AG09309 (cell line): ENCODE measurements around the gene LDHD.
"Not testable (repeated sequence)": the region's sequence is repeated elsewhere in the genome, so short reads cannot be mapped to it uniquely, and the experiment has no call there.

Experiments
- DNase-seq: peaks from one replicate; pipeline ENCODE4 v3.0.0-alpha.2; 2010; ENCODE audit warnings: low read depth
- H3K4me3 ChIP-seq: 2 replicates; pipeline ENCODE4 v1.5.1; 2011; ENCODE audit warnings: mild to moderate bottlenecking, low read depth, low read length, moderate library complexity; ENCODE audit not compliant: control insufficient read depth
- CTCF ChIP-seq: IDR thresholded peaks from 2 replicates; pipeline ENCODE4 v1.5.1; 2011; ENCODE audit warnings: mild to moderate bottlenecking, low read depth, low read length, inconsistent platforms; ENCODE audit not compliant: insufficient read depth, control insufficient read depth; ENCODE audit errors: missing control alignments

LDHD gene

GRCh38 chr16:75143941-75144340 lies 27.4 kb upstream of the LDHD start:
- no peak for DNase-seq
- TF ChIP-seq CTCF: no peak
- H3K4me3 ChIP-seq: no peak overlapping the region

GRCh38 chr16:75139498-75139897 lies 22.9 kb upstream of the LDHD start:
- no peak for DNase-seq
- no peak overlapping the region for H3K4me3 ChIP-seq
- TF ChIP-seq CTCF: no peak

GRCh38 chr16:75138636-75139035 lies 22.1 kb upstream of the LDHD start:
- TF ChIP-seq CTCF: no peak
- H3K4me3 ChIP-seq: no peak overlapping the region
- no peak for DNase-seq

GRCh38 chr16:75138233-75138632 lies 21.7 kb upstream of the LDHD start:
- DNase-seq: no peak
- H3K4me3 ChIP-seq: no peak overlapping the region
- TF ChIP-seq CTCF: no peak

GRCh38 chr16:75131081-75131480 lies 14.5 kb upstream of the LDHD start:
- no peak for TF ChIP-seq CTCF
- no peak overlapping the region for H3K4me3 ChIP-seq
- no peak for DNase-seq

GRCh38 chr16:75130150-75130771 lies 13.7 kb upstream of the LDHD start:
- no peak overlapping the region for H3K4me3 ChIP-seq
- no peak for TF ChIP-seq CTCF
- no peak for DNase-seq

- H3K4me3 ChIP-seq, DNase-seq: not testable (repeated sequence)
Measured at GRCh38 chr16:75129421-75130149, 13.0 kb upstream of the LDHD start.
